Spinal cord (tissue), 10 donors: ENCODE measurements around the gene GALNT2. TPM values are rescaled to one million over a fixed set of nuclear protein-coding genes. Genes with fewer than 3 reads are reported as not detected.
A peak's percentile ranks its signal among the peaks of the same experiment; 100 is the strongest.

Experiments used
- DNase-seq, 6 donors: peaks; one replicate each; pipeline versions ENCODE4 v3.0.0 to v3.0.0-alpha.2; 2013 to 2015; ENCODE audit warnings: low spot score in 6 of 6, low read depth in 4 of 6
- H3K27ac ChIP-seq: one replicate; pipeline ENCODE4 v1.5.1; 2013; ENCODE audit warnings: low read depth, low read length, control low read depth
- H3K27me3 ChIP-seq: one replicate; pipeline ENCODE4 v1.6.1; 2013; ENCODE audit warnings: low read length; ENCODE audit not compliant: control insufficient read depth, insufficient read depth
- H3K36me3 ChIP-seq: one replicate; pipeline ENCODE4 v1.6.1; 2013; ENCODE audit warnings: low read length; ENCODE audit not compliant: control insufficient read depth, insufficient read depth
- H3K4me1 ChIP-seq: one replicate; pipeline ENCODE4 v1.6.1; 2013; ENCODE audit warnings: low read length; ENCODE audit not compliant: control insufficient read depth, insufficient read depth
- H3K4me3 ChIP-seq: one replicate; pipeline ENCODE4 v1.5.1; 2013; ENCODE audit warnings: low read depth, low read length, control low read depth
- H3K9me3 ChIP-seq: one replicate; pipeline ENCODE4 v1.6.1; 2013; ENCODE audit warnings: low read length; ENCODE audit not compliant: control insufficient read depth, insufficient read depth
- WGBS: methylation state at CpG from one replicate; pipeline ENCODE4 v1.1.5; 2013; ENCODE audit warnings: missing lambda C conversion rate; ENCODE audit not compliant: insufficient coverage; 5-methylcytosine and 5-hydroxymethylcytosine counted together
- polyA plus RNA-seq, 2 donors: library from polyadenylated mRNA; unstranded; fragments of 120-200 nt; gene quantifications; one replicate each; pipeline ENCODE4 v1.2.1, GENCODE V29; 2013; ENCODE audit not compliant: insufficient read length in 2 of 2
- total RNA-seq, 2 donors: library from RNA; depleted of rRNA in 1 of 2; stranded (reverse); fragments of 120-200 nt in 1 of 2; fragments of >200 nt in 1 of 2; gene quantifications; one replicate each; pipeline versions ENCODE4 v1.2.3 to v1.2.4, GENCODE V29; 2013 to 2014
- donor health status: healthy.

The GALNT2 gene
- total and polyA plus RNA-seq, 4 donors: 34.2 to 59.4 (median 47.7) TPM

DNA sequence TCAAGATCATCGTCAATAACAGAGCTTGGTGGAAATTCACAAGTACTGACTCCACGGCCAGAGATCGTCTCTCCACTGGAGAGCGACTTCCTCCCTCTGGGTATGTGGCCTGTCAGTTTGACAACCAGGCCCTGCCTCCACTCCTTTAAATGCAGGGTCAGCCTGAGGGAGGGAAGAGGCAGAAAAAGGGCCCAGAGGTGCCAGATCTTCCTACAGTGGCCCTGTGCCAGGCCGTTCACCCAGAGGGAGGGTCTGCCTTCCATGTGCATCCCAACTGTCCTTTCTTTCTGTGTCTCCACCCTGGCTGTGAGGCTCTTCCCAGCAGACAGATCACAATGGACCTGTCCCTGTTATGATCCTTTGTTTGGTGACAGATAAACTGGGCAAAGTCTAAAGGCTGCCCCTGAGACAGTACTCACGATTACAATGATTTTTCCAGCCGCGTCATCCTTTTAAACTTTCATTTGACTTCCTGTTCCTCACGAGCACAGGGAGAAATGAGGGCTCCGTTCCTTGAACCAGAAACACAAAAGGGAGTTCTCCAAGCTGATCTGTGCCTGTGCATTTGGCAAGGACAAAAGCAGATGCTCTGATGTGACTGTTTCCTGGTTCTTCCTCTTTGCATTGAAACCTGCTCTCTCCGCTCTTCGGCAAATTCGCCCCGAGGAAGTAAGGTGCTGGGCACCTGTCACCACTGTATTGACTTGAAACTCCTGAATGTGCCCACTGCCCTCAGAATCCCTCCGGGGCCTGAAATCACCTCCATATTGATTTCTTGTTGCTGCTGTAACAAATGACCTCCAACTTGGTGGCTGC, 232.4 kb downstream of the GALNT2 start:
- Histone ChIP-seq H3K27ac (no peak overlapping the region), H3K9me3 (no peaks in the 10 kb centered on the region), H3K27me3 (no peaks in the 10 kb centered on the region), H3K4me3 (no peak overlapping the region), H3K4me1 (no peaks in the 10 kb centered on the region), H3K36me3 (no peaks in the 10 kb centered on the region)
- DNase-seq: peak in 1 of 6 donors; percentile 5
- WGBS: 69% methylated on average over 13 of the region's 15 CpGs

DNA sequence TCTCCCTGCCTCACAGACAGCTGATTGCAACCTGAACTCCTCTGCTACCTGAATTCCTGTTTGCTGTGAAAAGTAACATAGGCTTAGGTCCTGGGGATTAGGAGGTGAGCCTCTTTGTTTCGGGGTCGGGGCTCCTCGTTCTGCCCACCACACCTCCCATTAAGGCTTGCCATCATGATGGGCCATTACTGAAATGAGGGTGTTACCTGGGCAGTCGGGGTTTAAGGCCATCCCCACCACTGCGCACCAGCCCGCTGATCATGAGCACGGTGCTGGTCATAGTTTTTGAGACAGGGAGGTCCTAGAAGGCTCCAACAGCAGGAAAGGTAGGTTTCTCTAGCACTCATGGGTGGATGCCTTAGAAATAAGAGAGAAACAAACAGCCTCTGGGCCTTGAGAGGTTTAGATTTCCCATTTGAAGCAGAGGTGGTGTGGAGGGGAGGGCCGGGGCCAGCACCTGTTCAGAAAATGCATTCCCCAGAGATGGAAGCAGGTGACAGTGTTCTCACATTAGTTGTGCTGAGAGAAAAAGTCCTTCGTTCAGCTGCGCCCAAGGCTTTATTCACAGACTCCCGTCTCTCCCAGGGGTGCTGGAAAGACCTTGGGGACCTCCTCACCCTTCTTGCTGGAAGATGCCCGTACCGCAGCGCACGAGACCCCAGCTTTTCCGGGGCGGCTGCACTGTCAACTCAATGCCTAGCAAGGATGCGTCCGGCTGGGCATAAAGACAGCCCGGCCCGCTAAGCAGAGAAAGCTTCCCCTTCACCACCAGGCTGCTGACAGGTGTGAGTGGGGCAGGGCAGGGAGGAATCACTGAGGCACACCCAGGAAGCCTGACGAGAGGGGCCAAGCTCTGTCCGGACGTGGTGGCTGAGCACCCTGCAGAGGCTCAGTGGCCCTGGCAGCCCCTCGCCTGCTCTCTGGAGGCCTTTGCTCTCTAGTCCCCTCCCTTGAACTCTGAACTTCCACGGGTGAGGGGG, 233.6 kb downstream of the GALNT2 start:
- no peak for DNase-seq
- H3K9me3 ChIP-seq: no peaks in the 10 kb centered on the region
- 76% methylated on average over 12 of the region's 26 CpGs for WGBS
- no peaks in the 10 kb centered on the region for H3K27me3 ChIP-seq
- no peaks in the 10 kb centered on the region for H3K4me1 ChIP-seq
- H3K36me3 ChIP-seq: no peaks in the 10 kb centered on the region
- no peak overlapping the region for H3K4me3 ChIP-seq
- H3K27ac ChIP-seq: no peak overlapping the region

DNA sequence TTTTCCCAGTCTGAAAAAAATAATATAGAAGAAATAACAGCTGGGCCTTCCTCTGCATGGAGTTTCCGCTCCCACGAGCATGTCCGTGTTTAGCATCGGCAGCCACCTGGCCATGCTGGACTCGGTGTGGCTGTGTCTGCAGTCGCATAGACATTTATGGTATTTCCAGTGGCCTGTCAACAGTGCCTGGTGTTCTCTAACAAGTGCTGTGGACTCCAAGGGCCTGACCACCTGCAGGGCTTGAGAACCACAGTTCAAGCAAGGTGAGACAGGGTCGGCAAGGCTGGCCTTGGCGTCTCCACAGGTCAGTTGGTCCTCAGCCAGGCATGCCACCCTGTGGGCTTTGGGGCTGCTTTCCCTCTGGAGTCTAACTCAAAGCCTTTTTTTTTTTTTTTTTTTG, 234.3 kb downstream of the GALNT2 start:
- H3K9me3 ChIP-seq: no peaks in the 10 kb centered on the region
- H3K4me3 ChIP-seq: no peak overlapping the region
- no peaks in the 10 kb centered on the region for H3K4me1 ChIP-seq
- no peaks in the 10 kb centered on the region for H3K27me3 ChIP-seq
- no peak for DNase-seq
- WGBS: 89% methylated on average over 8 of the region's 8 CpGs
- H3K36me3 ChIP-seq: no peaks in the 10 kb centered on the region
- no peak overlapping the region for H3K27ac ChIP-seq

DNA sequence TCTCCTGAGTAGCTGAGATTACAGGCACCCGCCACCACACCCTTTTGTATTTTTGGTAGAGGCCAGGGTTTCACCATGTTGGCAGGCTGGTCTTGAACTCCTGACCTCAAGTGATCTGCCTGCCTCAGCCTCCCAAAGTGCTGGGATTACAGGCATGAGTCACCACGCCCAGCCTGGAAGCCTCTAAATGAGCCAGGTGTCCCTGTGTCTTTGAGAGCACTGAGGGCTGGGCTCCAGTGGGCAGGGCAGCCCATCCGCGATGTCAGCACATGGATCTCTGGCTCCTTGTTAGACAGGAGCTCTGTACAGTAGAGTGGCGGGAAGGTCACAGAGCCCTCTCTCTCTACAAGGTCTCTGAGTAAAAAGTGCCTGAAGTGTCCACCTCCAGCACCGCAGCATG, 234.8 kb downstream of the GALNT2 start:
- Histone ChIP-seq H3K9me3 (no peaks in the 10 kb centered on the region), H3K4me3 (no peak overlapping the region), H3K27ac (no peak overlapping the region), H3K4me1 (no peaks in the 10 kb centered on the region), H3K36me3 (no peaks in the 10 kb centered on the region), H3K27me3 (no peaks in the 10 kb centered on the region)
- DNase-seq: no peak
- 92% methylated on average over 4 of the region's 6 CpGs for whole genome bisulfite sequencing

DNA sequence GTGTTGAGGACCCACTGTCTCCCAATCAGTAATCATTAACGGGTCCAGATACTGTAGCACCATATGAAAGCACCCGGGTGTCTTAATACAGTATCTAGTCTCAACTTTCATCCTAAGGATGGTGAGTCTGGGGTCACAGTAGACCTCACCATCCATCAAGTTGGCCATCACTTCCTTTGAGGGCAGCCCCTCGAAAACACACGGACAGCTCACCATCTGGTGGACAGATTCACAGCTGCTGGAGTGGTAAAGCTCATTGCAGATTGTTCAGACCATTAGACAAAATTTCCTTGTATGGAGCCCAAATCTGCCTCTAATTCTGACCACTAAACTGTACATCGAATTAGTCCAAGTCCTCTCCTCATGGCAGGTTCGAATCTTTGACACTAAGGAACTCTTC, 236.0 kb downstream of the GALNT2 start:
- Histone ChIP-seq H3K4me1 (peaks cover 2% of the 10 kb centered on the region), H3K4me3 (no peak overlapping the region), H3K27ac (no peak overlapping the region), H3K36me3 (no peaks in the 10 kb centered on the region), H3K9me3 (no peaks in the 10 kb centered on the region), H3K27me3 (no peaks in the 10 kb centered on the region)
- WGBS: 88% methylated on average over 5 of the region's 6 CpGs
- peak in 1 of 6 donors; percentile 21 for DNase-seq

DNA sequence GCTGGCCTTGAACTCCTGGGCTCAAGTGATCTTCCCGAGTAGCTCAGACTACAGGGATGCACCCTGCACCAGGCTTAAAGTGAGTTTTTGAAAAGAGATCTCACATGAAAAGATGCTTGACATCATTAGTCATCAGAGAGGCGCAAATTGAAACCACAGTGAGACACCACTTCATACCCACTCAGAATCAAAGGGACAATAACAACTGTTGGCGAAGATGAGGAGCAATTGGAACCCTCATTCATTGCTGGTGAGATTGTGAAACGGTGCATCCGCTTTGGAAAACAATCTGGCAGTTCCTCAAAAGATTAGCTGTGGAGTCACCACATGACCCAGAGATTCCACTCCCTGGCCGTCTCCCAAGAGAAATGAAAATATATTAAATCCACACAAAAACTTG, 236.8 kb downstream of the GALNT2 start:
- no peaks in the 10 kb centered on the region for H3K27me3 ChIP-seq
- H3K4me1 ChIP-seq: peaks cover 5% of the 10 kb centered on the region
- WGBS: 66% methylated on average over 3 of the region's 6 CpGs
- no peaks in the 10 kb centered on the region for H3K9me3 ChIP-seq
- no peak overlapping the region for H3K27ac ChIP-seq
- no peak for DNase-seq
- H3K4me3 ChIP-seq: no peak overlapping the region
- no peaks in the 10 kb centered on the region for H3K36me3 ChIP-seq

DNA sequence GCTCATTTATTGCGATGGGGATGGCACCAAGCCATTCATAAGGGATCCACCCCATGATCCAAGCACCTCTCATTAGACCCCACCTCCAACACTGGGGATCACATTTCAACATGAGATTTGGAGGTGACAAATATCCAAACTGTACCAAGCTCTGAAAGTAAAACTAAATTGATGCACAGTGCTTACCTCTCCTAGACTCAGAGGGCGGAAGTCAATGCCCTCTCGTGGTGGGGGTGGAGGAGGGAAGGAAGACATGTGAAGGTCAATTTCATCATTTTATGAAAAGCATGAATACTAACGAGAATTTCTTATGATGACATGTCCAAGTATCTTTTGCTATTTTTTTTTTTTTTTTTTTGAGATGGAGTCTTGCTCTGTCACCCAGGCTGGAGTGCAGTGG, 239.1 kb downstream of the GALNT2 start:
- peaks cover 9% of the 10 kb centered on the region for H3K4me1 ChIP-seq
- no peak for DNase-seq
- no peak overlapping the region for H3K4me3 ChIP-seq
- WGBS: 100% methylated on average over 1 of the region's 4 CpGs
- no peaks in the 10 kb centered on the region for H3K27me3 ChIP-seq
- H3K9me3 ChIP-seq: no peaks in the 10 kb centered on the region
- H3K27ac ChIP-seq: no peak overlapping the region
- no peaks in the 10 kb centered on the region for H3K36me3 ChIP-seq

DNA sequence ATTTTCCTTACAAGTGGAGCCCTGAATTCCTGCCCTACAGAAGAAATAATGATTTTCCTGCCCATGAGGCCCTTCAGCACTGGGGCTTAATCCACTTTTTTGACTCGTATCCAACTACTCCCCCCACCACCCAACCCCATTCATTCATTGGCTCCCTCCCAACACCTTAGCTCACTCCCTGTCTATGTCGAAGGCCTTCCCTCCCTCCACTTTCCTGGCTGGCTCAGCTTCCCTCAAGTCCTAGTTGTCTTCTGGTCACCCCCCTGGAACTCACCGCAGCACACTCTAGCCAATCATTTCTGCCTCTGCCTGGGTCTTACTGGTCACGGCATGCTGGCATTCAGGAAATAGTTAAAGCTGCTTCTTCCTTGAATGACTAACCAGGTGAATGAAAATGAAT, 240.2 kb downstream of the GALNT2 start:
- Histone ChIP-seq H3K4me3 (no peak overlapping the region), H3K36me3 (no peaks in the 10 kb centered on the region), H3K27me3 (no peaks in the 10 kb centered on the region), H3K9me3 (no peaks in the 10 kb centered on the region), H3K27ac (no peak overlapping the region), H3K4me1 (peaks cover 9% of the 10 kb centered on the region)
- WGBS: 25% methylated on average over 2 of the region's 4 CpGs
- peak in 2 of 6 donors; percentile 38 to 63 for DNase-seq

DNA sequence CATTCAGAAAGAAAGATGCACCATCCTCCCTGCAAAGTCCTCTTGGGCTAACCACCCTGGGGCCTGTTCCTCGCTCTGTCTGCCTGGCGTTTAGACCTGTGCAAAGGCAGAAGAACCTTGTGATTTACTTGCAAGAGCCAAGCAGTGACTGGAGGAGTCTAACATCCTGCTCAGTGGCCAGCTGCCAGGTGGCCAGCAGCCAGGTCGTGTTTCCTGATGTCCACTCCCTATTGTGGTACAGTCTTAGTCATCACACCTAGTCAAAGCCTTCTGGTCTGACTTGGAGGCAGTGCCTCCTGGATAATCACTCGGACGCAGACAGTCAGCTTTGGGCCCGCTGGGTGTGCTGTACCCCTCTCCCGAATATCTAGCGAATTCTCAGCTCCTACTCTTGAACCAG, 241.0 kb downstream of the GALNT2 start:
- peak in 2 of 6 donors; percentile 45 to 57 for DNase-seq
- H3K27me3 ChIP-seq: no peaks in the 10 kb centered on the region
- WGBS: 65% methylated on average over 5 of the region's 8 CpGs

More for the DNA sequence above, 241.0 kb downstream of the GALNT2 start:
- H3K36me3 ChIP-seq: no peaks in the 10 kb centered on the region
- H3K9me3 ChIP-seq: no peaks in the 10 kb centered on the region
- no peak overlapping the region for H3K4me3 ChIP-seq
- peaks cover 9% of the 10 kb centered on the region for H3K4me1 ChIP-seq
- no peak overlapping the region for H3K27ac ChIP-seq
